Stimulated activated memory B cell treated with anti-CD40 and anti-IgM and Interleukin-4, amounts not matched to agents 10 μg/mL and 1 μg/mL and 100 μg/mL, for 72 hours (primary cell): ENCODE results near the gene VSTM5.
"Not testable (repeated sequence)": the region's sequence is repeated elsewhere in the genome, so short reads cannot be mapped to it uniquely, and the experiment has no call there.

Source experiments
- ATAC-seq: fragments of 150-1000 bp; cut with Tn5 transposase; 2 replicates; pipeline ENCODE4 v1.10.0; 2021
- H3K27ac Mint-ChIP-seq: one replicate; pipeline ENCODE4 v1.8.0; 2022; ENCODE audit warnings: mild to moderate bottlenecking, mixed read lengths
- H3K27me3 Mint-ChIP-seq: one replicate; pipeline ENCODE4 v1.8.0; 2022; ENCODE audit warnings: mixed read lengths
- H3K36me3 Mint-ChIP-seq: one replicate; pipeline ENCODE4 v1.8.0; 2022; ENCODE audit warnings: mixed read lengths
- H3K4me1 Mint-ChIP-seq: one replicate; pipeline ENCODE4 v1.8.0; 2022; ENCODE audit warnings: mixed read lengths
- H3K4me3 Mint-ChIP-seq: one replicate; pipeline ENCODE4 v1.8.0; 2022; ENCODE audit warnings: mild to moderate bottlenecking, moderate library complexity, mixed read lengths
- H3K9me3 Mint-ChIP-seq: one replicate; pipeline ENCODE4 v1.8.0; 2022; ENCODE audit warnings: mixed read lengths

VSTM5 gene

GRCh38 chr11:93850594-93851018, at the start of gene VSTM5:
Gene VSTM5 (minus strand): TSS chr11:93850618. CDS start chr11:93850502, 116 bp downstream.
- ATAC-seq: no peak
- Mint-ChIP-seq H3K4me3 (no peak within 1 kb of the TSS), H3K9me3 (no peaks in the 10 kb centered on the region), H3K27me3 (peaks cover 38% of the 10 kb centered on the region), H3K36me3 (no peaks in the 10 kb centered on the region), H3K27ac (no peak within 1 kb of the TSS), H3K4me1 (no peaks in the 10 kb centered on the region)

GRCh38 chr11:93895106-93895862, 44.9 kb upstream of the VSTM5 start:
- H3K36me3 Mint-ChIP-seq: no peaks in the 10 kb centered on the region
- peaks cover 9% of the 10 kb centered on the region for H3K9me3 Mint-ChIP-seq
- H3K27ac Mint-ChIP-seq: no peak overlapping the region
- no peak overlapping the region for H3K4me3 Mint-ChIP-seq
- H3K27me3 Mint-ChIP-seq: peaks cover 77% of the 10 kb centered on the region
- no peaks in the 10 kb centered on the region for H3K4me1 Mint-ChIP-seq
- peak; percentile 45 for ATAC-seq

GRCh38 chr11:93890391-93891051, 40.1 kb upstream of the VSTM5 start:
- ATAC-seq: no peak

GRCh38 chr11:93887111-93887510, 36.7 kb upstream of the VSTM5 start:
- Mint-ChIP-seq H3K27me3 (peaks cover 35% of the 10 kb centered on the region), H3K36me3 (no peaks in the 10 kb centered on the region), H3K27ac (no peak overlapping the region), H3K9me3 (peaks cover 10% of the 10 kb centered on the region), H3K4me3 (no peak overlapping the region), H3K4me1 (no peaks in the 10 kb centered on the region)
- ATAC-seq: no peak

More at GRCh38 chr11:93890391-93891051, 40.1 kb upstream of the VSTM5 start:
- H3K27me3 Mint-ChIP-seq: peaks cover 69% of the 10 kb centered on the region
- no peak overlapping the region for H3K4me3 Mint-ChIP-seq
- no peak overlapping the region for H3K27ac Mint-ChIP-seq
- H3K4me1 Mint-ChIP-seq: no peaks in the 10 kb centered on the region
- no peaks in the 10 kb centered on the region for H3K36me3 Mint-ChIP-seq
- peaks cover 6% of the 10 kb centered on the region for H3K9me3 Mint-ChIP-seq

- not testable (repeated sequence) for H3K27me3 Mint-ChIP-seq, H3K4me1 Mint-ChIP-seq, H3K36me3 Mint-ChIP-seq, ATAC-seq, H3K4me3 Mint-ChIP-seq, H3K27ac Mint-ChIP-seq, H3K9me3 Mint-ChIP-seq
These were observed 28.7 kb upstream of the VSTM5 start for GRCh38 chr11:93879114-93879513.

- Mint-ChIP-seq H3K4me3 (no peak overlapping the region), H3K27me3 (no peaks in the 10 kb centered on the region), H3K4me1 (no peaks in the 10 kb centered on the region), H3K27ac (no peak overlapping the region), H3K36me3 (no peaks in the 10 kb centered on the region), H3K9me3 (no peaks in the 10 kb centered on the region)
- ATAC-seq: no peak
These were observed 25.2 kb upstream of the VSTM5 start for GRCh38 chr11:93875637-93876036.

- no peaks in the 10 kb centered on the region for H3K4me1 Mint-ChIP-seq
- H3K27me3 Mint-ChIP-seq: no peaks in the 10 kb centered on the region
- H3K9me3 Mint-ChIP-seq: peaks cover 4% of the 10 kb centered on the region
- ATAC-seq: no peak
- H3K36me3 Mint-ChIP-seq: no peaks in the 10 kb centered on the region
- no peak overlapping the region for H3K27ac Mint-ChIP-seq
- H3K4me3 Mint-ChIP-seq: no peak overlapping the region
These were observed 21.1 kb upstream of the VSTM5 start for GRCh38 chr11:93871526-93871925.

GRCh38 chr11:93870616-93871015, 20.2 kb upstream of the VSTM5 start:
- no peaks in the 10 kb centered on the region for H3K4me1 Mint-ChIP-seq
- peaks cover 4% of the 10 kb centered on the region for H3K9me3 Mint-ChIP-seq
- H3K27me3 Mint-ChIP-seq: no peaks in the 10 kb centered on the region
- ATAC-seq: no peak
- H3K27ac Mint-ChIP-seq: no peak overlapping the region
- no peak overlapping the region for H3K4me3 Mint-ChIP-seq
- H3K36me3 Mint-ChIP-seq: no peaks in the 10 kb centered on the region

- H3K4me3 Mint-ChIP-seq: no peak overlapping the region
- no peaks in the 10 kb centered on the region for H3K4me1 Mint-ChIP-seq
- H3K27ac Mint-ChIP-seq: no peak overlapping the region
- no peak for ATAC-seq
- H3K36me3 Mint-ChIP-seq: no peaks in the 10 kb centered on the region
- H3K9me3 Mint-ChIP-seq: peaks cover 4% of the 10 kb centered on the region
- H3K27me3 Mint-ChIP-seq: no peaks in the 10 kb centered on the region
These were observed 19.4 kb upstream of the VSTM5 start for GRCh38 chr11:93869830-93870229.

GRCh38 chr11:93868404-93868803, 18.0 kb upstream of the VSTM5 start:
- not testable (repeated sequence) for H3K27me3 Mint-ChIP-seq, H3K27ac Mint-ChIP-seq, H3K4me1 Mint-ChIP-seq, H3K9me3 Mint-ChIP-seq, ATAC-seq, H3K36me3 Mint-ChIP-seq, H3K4me3 Mint-ChIP-seq

GRCh38 chr11:93861808-93862207, 11.4 kb upstream of the VSTM5 start:
- no peaks in the 10 kb centered on the region for H3K36me3 Mint-ChIP-seq
- H3K27ac Mint-ChIP-seq: no peak overlapping the region
- H3K9me3 Mint-ChIP-seq: no peaks in the 10 kb centered on the region
- no peak for ATAC-seq
- H3K4me3 Mint-ChIP-seq: no peak overlapping the region
- no peaks in the 10 kb centered on the region for H3K27me3 Mint-ChIP-seq
- H3K4me1 Mint-ChIP-seq: no peaks in the 10 kb centered on the region

GRCh38 chr11:93858121-93858775, 7.8 kb upstream of the VSTM5 start:
- ATAC-seq: no peak
- no peak overlapping the region for H3K4me3 Mint-ChIP-seq
- no peaks in the 10 kb centered on the region for H3K9me3 Mint-ChIP-seq
- no peaks in the 10 kb centered on the region for H3K4me1 Mint-ChIP-seq
- no peak overlapping the region for H3K27ac Mint-ChIP-seq
- no peaks in the 10 kb centered on the region for H3K27me3 Mint-ChIP-seq
- H3K36me3 Mint-ChIP-seq: no peaks in the 10 kb centered on the region

- Mint-ChIP-seq H3K9me3 (no peaks in the 10 kb centered on the region), H3K27ac (no peak overlapping the region), H3K36me3 (no peaks in the 10 kb centered on the region), H3K4me3 (no peak overlapping the region), H3K4me1 (no peaks in the 10 kb centered on the region), H3K27me3 (no peaks in the 10 kb centered on the region)
- ATAC-seq: no peak
These were observed 7.1 kb upstream of the VSTM5 start for GRCh38 chr11:93857413-93858120.

GRCh38 chr11:93852242-93852641, 1.8 kb upstream of the VSTM5 start:
- H3K4me3 Mint-ChIP-seq: no peak overlapping the region
- H3K27me3 Mint-ChIP-seq: peaks cover 38% of the 10 kb centered on the region
- ATAC-seq: no peak
- no peak overlapping the region for H3K27ac Mint-ChIP-seq
- H3K4me1 Mint-ChIP-seq: no peaks in the 10 kb centered on the region
- no peaks in the 10 kb centered on the region for H3K36me3 Mint-ChIP-seq
- H3K9me3 Mint-ChIP-seq: no peaks in the 10 kb centered on the region
